HG03139 (cell line): ENCODE measurements around the gene RGPD8.

Experiments
- ATAC-seq: cut with Tn5 transposase; IDR thresholded peaks from one replicate; pipeline ENCODE4 v1.9.1; 2021; ENCODE audit not compliant: unreplicated experiment

The RGPD8 gene

DNA sequence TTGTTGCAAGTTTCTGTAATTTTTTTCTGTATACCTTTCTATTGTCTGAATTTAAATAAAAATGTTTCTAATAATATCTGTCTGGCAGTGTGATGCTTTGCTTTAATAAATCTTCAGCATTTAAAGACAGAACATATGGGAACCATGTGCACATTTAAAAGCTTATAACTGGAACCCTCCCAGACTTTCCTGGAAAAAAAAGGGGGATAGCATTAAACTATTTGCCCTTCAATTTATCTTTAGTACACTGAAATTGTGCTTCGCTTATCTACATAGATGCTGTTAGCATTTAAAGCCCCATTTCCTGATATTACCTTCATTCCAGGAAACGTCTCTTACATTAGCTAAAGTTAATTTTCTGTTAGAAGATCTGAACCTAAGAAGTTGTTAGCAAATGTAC, 93.5 kb downstream of the RGPD8 start:
- no peak for ATAC-seq

DNA sequence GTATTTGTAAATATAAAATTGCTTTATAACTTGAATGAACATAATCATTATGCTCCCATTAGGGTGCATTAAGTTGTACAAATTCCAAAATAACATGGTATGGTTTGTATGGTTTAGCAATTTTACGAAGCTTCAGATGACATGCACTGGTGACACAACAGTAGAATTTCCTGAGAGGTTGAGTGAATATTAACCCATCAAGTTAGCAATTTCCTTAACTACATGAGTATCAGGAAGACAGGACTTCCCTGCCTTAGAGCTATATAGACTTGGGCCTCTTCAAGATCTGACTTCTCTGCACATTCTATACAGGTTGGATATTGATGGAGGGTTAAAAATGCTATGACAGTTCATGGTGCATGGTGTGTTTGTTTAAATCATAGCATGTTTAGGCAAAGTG, 97.8 kb downstream of the RGPD8 start:
- ATAC-seq, result no peak

DNA sequence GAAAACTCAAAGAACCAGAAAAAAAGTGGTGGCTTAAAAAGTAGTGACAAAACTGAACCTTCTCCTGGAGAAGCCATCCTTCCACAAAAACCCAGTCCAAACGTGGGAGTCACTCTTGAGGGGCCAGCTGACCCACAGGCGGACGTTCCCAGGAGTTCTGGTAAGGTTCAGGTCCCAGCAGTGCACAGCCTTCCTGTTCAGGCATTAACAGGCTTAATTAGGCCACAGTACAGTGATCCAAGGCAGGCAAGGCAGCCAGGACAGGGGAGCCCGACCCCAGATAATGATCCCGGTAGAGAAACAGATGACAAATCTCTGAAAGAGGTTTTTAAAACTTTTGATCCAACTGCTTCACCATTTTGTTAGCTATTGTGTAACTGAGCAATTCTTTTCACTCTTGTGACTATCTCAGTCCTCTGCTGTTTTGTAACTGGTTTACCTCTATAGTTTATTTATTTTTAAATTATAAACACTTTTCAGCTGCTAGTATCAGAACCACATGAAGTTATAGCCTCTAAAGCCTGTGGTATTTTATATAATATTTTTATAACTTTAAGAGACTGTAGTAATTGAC, 101.2 kb downstream of the RGPD8 start:
- ATAC-seq, result no peak

DNA sequence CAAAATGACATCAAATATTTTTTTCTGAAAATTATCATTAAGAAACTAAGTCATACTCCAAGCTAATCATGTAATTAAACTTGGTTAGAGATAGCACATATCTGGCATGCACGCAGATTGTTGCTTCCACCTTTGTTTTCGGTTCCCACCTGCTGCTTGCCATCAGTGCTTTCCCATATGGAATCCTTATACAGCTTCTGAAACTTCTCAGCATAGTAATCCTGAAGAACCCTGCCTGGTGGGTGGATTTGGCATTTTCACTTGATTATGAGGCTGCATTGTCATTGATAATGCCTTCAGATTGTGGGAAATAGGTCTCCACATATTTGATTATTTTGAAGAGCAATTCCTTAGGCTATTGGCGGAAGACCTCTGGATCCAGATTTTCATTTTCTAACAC, 110.5 kb downstream of the RGPD8 start:
- ATAC-seq, result no peak

DNA sequence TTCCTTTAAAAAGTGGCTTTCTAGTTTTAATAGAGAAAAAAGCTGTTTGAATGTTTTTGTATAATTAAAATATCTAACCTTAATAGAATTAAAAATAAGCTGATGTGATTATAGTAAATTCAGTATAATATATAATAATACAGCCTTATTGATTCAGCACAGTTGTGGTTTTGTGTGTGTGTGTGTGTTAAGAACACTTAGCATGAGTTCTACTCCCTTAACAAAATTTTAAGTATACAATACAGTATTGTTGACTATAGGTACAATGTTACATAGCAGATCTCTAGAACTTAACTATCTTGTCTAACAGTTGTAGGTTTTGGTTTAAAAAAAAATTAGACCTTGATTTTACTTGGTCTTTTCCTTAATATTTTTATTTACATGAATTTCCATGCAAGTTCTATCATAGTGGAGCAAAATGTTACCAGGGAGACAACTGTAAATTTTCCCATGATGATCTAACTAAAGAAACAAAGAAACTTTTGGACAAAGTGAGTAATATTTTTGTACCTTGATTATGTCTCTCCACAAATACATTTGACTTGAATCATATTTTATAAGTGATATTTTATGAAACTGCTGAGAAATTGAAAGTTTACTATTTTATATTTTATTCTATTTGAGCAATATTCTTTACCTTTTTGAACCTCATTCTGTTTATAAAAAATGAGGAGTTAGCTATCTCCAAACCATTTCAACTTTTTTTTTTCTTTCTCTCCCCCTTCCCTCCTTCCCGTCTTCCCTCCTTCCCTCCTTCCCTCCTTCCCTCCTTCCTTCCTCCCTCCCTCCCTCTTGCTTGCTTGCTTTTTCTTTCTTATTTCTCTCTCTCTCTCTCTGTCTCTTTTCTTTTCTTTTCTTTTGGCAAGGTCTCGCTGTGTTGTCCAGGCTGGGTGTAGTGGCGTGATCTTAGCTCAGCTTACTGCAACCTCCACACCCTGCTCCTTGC, 111.8 kb downstream of the RGPD8 start:
- no peak for ATAC-seq
